HepG2 (cell line): ENCODE data around the gene COL27A1. TPM values are rescaled to one million over a fixed set of nuclear protein-coding genes. Genes with fewer than 3 reads are reported as not detected.

Source experiments
- ATAC-seq: fragments of 200-7000 bp; cut with Tn5 transposase; 3 replicates; pipeline ENCODE4 v1.9.1; 2020; ENCODE audit warnings: mild to moderate bottlenecking, moderate library complexity
- BruUV-seq: library from RNA; stranded (reverse); fragments of 400-500 nt; replicated peaks from 2 replicates; lab custom pipeline; 2021; lab: Mats Ljungman, UMichigan
- CTCF ChIA-PET: fragments of 300-600 bp; formaldehyde crosslinking; extraction: SDS; loops from one replicate; lab custom pipeline; 2021; ENCODE audit warnings: low total read pairs, inconsistent platforms, low intra/inter-chr PET ratio; lab: Yijun Ruan, JAX
- POLR2A ChIA-PET: fragments of 350-600 bp; sonication (Branson Sonifier 250); formaldehyde crosslinking; loops from one replicate; lab custom pipeline; 2020; ENCODE audit warnings: antibody characterized with exemption, inconsistent platforms; lab: Yijun Ruan, JAX
- DNase-seq: peaks from one replicate; pipeline ENCODE4 v3.0.0-alpha.2; 2015; ENCODE audit warnings: low spot score
- FAIRE-seq: peaks from 3 replicates; lab custom pipeline; 2011; peaks lifted over from hg19 to GRCh38; lab: Jason Lieb, UNC
- H2AFZ ChIP-seq: one replicate; pipeline ENCODE4 v1.6.1; 2011; ENCODE audit warnings: low read length, inconsistent platforms
- H3K27ac ChIP-seq: fragments of 300-600 bp; 3 replicates; pipeline ENCODE4 v1.8.0; 2011; ENCODE audit warnings: mixed run types, mild to moderate bottlenecking, mixed read lengths, low read length, inconsistent platforms; ENCODE audit not compliant: insufficient read depth; ENCODE audit errors: extremely low read length
- H3K27me3 ChIP-seq, 2 experiments: fragments of 200-600 bp in 1 of 2; 2 replicates in 1 of 2; 3 replicates in 1 of 2; pipeline versions ENCODE4 v1.6.0 to v1.8.0; 2011; ENCODE audit warnings: low read length in 2 of 2, mild to moderate bottlenecking in 2 of 2, moderate library complexity in 2 of 2, inconsistent platforms in 1 of 2; ENCODE audit not compliant: insufficient read depth in 2 of 2, control insufficient read depth in 1 of 2
- H3K36me3 ChIP-seq, 2 experiments: fragments of 200-600 bp in 1 of 2; replicated peaks in 1 of 2; 2 replicates in 1 of 2; 3 replicates in 1 of 2; pipeline versions ENCODE4 v1.5.1 to v1.8.0; 2011; ENCODE audit warnings: low read length in 2 of 2, inconsistent platforms in 1 of 2; ENCODE audit not compliant: insufficient read depth in 2 of 2, control insufficient read depth in 1 of 2
- H3K4me1 ChIP-seq: 2 replicates; pipeline ENCODE4 v1.5.1; 2012; ENCODE audit warnings: low read length, inconsistent platforms; ENCODE audit not compliant: insufficient read depth
- H3K4me2 ChIP-seq: 2 replicates; pipeline ENCODE4 v1.6.0; 2011; ENCODE audit warnings: low read depth, low read length, inconsistent platforms
- H3K4me3 ChIP-seq, 3 experiments: fragments of 200-600 bp in 1 of 3; sonication (generic), shearing (Covaris generic) in 1 of 3; replicated peaks in 1 of 3; 2 replicates each; pipeline ENCODE4 v1.5.1; 2011 to 2016; ENCODE audit warnings: low read length in 3 of 3, inconsistent platforms in 2 of 3, low read depth in 2 of 3, mild to moderate bottlenecking in 2 of 3, control low read depth in 1 of 3, mixed read lengths in 1 of 3; ENCODE audit not compliant: insufficient read depth in 1 of 3
- H3K79me2 ChIP-seq: one replicate; pipeline ENCODE4 v1.6.1; 2011; ENCODE audit warnings: low read length, inconsistent platforms; ENCODE audit not compliant: insufficient read depth
- H3K9ac ChIP-seq: 2 replicates; pipeline ENCODE4 v1.6.0; 2011; ENCODE audit warnings: mild to moderate bottlenecking, low read depth, low read length, inconsistent platforms; ENCODE audit not compliant: insufficient read depth
- H3K9me3 ChIP-seq: 2 replicates; pipeline ENCODE4 v1.5.1; 2012; ENCODE audit warnings: mild to moderate bottlenecking, low read length
- H4K20me1 ChIP-seq: 2 replicates; pipeline ENCODE4 v1.6.0; 2011; ENCODE audit warnings: inconsistent platforms, mild to moderate bottlenecking, low read length, moderate library complexity; ENCODE audit not compliant: insufficient read depth
- AGO2 ChIP-seq: fragments of 200-400 bp; formaldehyde crosslinking; optimal IDR thresholded peaks from 2 replicates; pipeline ENCODE3; 2017; ENCODE audit warnings: mild to moderate bottlenecking, low read depth, low read length, moderate library complexity
- DNMT3B ChIP-seq: conservative IDR thresholded peaks from 2 replicates; pipeline ENCODE4 v1.6.1; 2016; ENCODE audit warnings: missing biosample characterization, control low read depth
- ISL2 ChIP-seq: sonication (generic); formaldehyde crosslinking; IDR thresholded peaks from 2 replicates; pipeline ENCODE4 v1.5.0; 2020; ENCODE audit warnings: missing genetic modification reagents
- MAFF ChIP-seq: IDR thresholded peaks from 2 replicates; pipeline ENCODE4 v1.6.1; 2011; ENCODE audit warnings: low read depth, low read length, improper control_type of control experiment
- MTF1 ChIP-seq: sonication (generic); formaldehyde crosslinking; IDR thresholded peaks from 2 replicates; pipeline ENCODE4 v1.5.0; 2020; ENCODE audit warnings: missing genetic modification reagents
- PAX8 ChIP-seq: sonication (generic); formaldehyde crosslinking; IDR thresholded peaks from 2 replicates; pipeline ENCODE4 v1.8.0; 2022; ENCODE audit warnings: mild to moderate bottlenecking, missing genetic modification reagents, borderline replicate concordance
- PLRG1 ChIP-seq: fragments of 450-650 bp; conservative IDR thresholded peaks from 2 replicates; pipeline ENCODE4 v1.6.1; 2016
- POLR2A ChIP-seq, 2 experiments: IDR thresholded peaks; 2 replicates each; pipeline ENCODE4 v1.6.1; 2011; ENCODE audit warnings: low read depth in 2 of 2, low read length in 2 of 2, mild to moderate bottlenecking in 1 of 2, moderate library complexity in 1 of 2; ENCODE audit not compliant: insufficient read depth in 1 of 2
- POLR2AphosphoS5 ChIP-seq: IDR thresholded peaks from 2 replicates; pipeline ENCODE4 v1.6.1; 2012; ENCODE audit warnings: low read depth, low read length
- RBM22 ChIP-seq: fragments of 200-400 bp; formaldehyde crosslinking; optimal IDR thresholded peaks from 2 replicates; pipeline ENCODE3; 2017; ENCODE audit warnings: mild to moderate bottlenecking, low read length, moderate library complexity
- ZBTB1 ChIP-seq: sonication (generic); formaldehyde crosslinking; IDR thresholded peaks from 2 replicates; pipeline ENCODE4 v1.4.0; 2020; ENCODE audit warnings: missing genetic modification reagents, borderline replicate concordance
- ZFP36L2 ChIP-seq: sonication (generic); formaldehyde crosslinking; IDR thresholded peaks from 2 replicates; pipeline ENCODE4 v1.4.0; 2020; ENCODE audit warnings: missing genetic modification reagents
- ZNF773 ChIP-seq: sonication (generic); formaldehyde crosslinking; IDR thresholded peaks from 2 replicates; pipeline ENCODE4 v1.4.0; 2020; ENCODE audit warnings: missing genetic modification reagents, borderline replicate concordance
- ZNF777 ChIP-seq: sonication (generic); formaldehyde crosslinking; IDR thresholded peaks from 2 replicates; pipeline ENCODE4 v1.4.0; 2020; ENCODE audit warnings: missing genetic modification reagents
- WGBS: methylation state at CpG from one replicate; pipeline ENCODE4 v1.1.6; 2017; ENCODE audit warnings: low lambda C conversion rate; 5-methylcytosine and 5-hydroxymethylcytosine counted together
- in situ Hi-C: cut with HindIII; loops from 2 replicates; pipeline ENCODE4 v1.10.0; 2017; ENCODE audit warnings: low pct_unique_long_range_greater_than_20kb; ENCODE audit not compliant: extremely low pct_ligation_motif_present
- intact Hi-C: fragments of 100-400 bp; cut with micrococcal nuclease; formaldehyde crosslinking; loops from one replicate; pipeline ENCODE4 v1.10.0; 2022; ENCODE audit not compliant: unreplicated experiment
- polyA plus RNA-seq, 8 experiments: library from polyadenylated mRNA; depleted of rRNA in 3 of 8; stranded (reverse) in 7 of 8; unstranded in 1 of 8; fragments of >200 nt; fragmentation: Illumina TruSeq in 4 of 8; extraction: Trizol in 4 of 8; gene quantifications; 2 replicates each; pipeline versions ENCODE4 v1.2.1 to v1.2.3, GENCODE V29; 2011 to 2016; ENCODE audit warnings: low read depth in 4 of 8, missing spikeins in 1 of 8, mixed read lengths in 1 of 8; ENCODE audit not compliant: insufficient read depth in 1 of 8
- total RNA-seq, 5 experiments: library from RNA; depleted of rRNA; stranded (reverse); fragments of >200 nt; fragmentation: Illumina TruSeq; extraction: Trizol; gene quantifications; 2 replicates each; pipeline ENCODE4 v1.2.3, GENCODE V29; 2016; ENCODE audit warnings: low read depth in 1 of 5
- TF ChIP-seq, protein P1 (sequence below): sonication (generic); formaldehyde crosslinking; IDR thresholded peaks from 2 replicates; pipeline ENCODE4 v1.4.0; 2020; ENCODE audit warnings: missing genetic modification reagents

Gene COL27A1
- total and polyA plus RNA-seq, 2 of the 13 experiments (the other 11 are each of a cell fraction or from before 2014, with no cell fraction given), result 71.3 to 89.1 TPM

GRCh38 chr9:114243240-114243639, 87.9 kb downstream of the COL27A1 start (continued):
- TF ChIP-seq POLR2AphosphoS5, result peak; percentile 5; the same call in 1 of the 2 replicates
- no peak for TF ChIP-seq DNMT3B (CRISPR knock-in tag)
- no peak for TF ChIP-seq ZFP36L2
- TF ChIP-seq ISL2 (CRISPR knock-in tag), result no peak
- TF ChIP-seq PAX8 (CRISPR knock-in tag), result no peak

DNA sequence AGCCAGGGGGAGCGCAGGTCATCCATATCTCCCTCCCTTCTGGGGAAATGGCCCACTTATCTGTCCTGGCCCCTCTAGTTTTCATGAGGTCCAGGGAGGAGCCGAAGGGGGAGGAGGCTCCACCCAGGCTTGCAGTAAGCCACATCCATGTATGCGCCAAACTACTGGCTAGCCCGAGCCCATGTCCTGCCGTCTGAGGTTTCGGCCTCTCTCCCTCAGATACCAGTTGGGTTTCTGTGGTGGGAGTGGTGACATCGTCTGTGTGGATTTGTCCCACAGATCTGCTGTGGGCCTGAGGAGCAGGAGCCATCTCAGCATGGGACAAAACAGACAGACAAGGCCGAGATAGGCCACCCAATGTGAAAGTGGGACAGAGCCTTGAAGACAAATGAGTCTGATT, 89.2 kb downstream of the COL27A1 start:
- DNase-seq (no peak), ATAC-seq (no peak), FAIRE-seq (no peak)
- H3K27me3 ChIP-seq, result no peaks in the 10 kb centered on the region
- no peaks in the 10 kb centered on the region for H3K79me2 ChIP-seq
- POLR2A ChIA-PET, result no interaction called here
- 96% methylated on average over 3 of the region's 8 CpGs for WGBS
- H2AFZ ChIP-seq, result no peak overlapping the region
- TF ChIP-seq MAFF (no peak), POLR2A (IDR thresholded peaks at IDR 0.05; ENCODE audit: insufficient read depth in 1 of 2, low read depth in 2 of 2, low read length in 2 of 2) (0 out of 4 replicates have a peak, but pooled peaks of 1 of the 2 experiments have one; percentile 20), PLRG1 (no peak), ZBTB1 (CRISPR knock-in tag) (no peak), MTF1 (CRISPR knock-in tag) (no peak), ZNF773 (CRISPR knock-in tag) (no peak), ZNF777 (CRISPR knock-in tag) (no peak), RBM22 (peak; percentile 94), AGO2 (peak; percentile 51)
- TF ChIP-seq, protein P1, sequence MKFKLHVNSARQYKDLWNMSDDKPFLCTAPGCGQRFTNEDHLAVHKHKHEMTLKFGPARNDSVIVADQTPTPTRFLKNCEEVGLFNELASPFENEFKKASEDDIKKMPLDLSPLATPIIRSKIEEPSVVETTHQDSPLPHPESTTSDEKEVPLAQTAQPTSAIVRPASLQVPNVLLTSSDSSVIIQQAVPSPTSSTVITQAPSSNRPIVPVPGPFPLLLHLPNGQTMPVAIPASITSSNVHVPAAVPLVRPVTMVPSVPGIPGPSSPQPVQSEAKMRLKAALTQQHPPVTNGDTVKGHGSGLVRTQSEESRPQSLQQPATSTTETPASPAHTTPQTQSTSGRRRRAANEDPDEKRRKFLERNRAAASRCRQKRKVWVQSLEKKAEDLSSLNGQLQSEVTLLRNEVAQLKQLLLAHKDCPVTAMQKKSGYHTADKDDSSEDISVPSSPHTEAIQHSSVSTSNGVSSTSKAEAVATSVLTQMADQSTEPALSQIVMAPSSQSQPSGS (CRISPR knock-in tag), result no peak
- H4K20me1 ChIP-seq, result no peaks in the 10 kb centered on the region
- CTCF ChIA-PET, result no interaction called here
- H3K4me1 ChIP-seq, result peaks cover 15% of the 10 kb centered on the region
- in situ Hi-C loops (no loop called here), intact Hi-C loops (no loop called here)
- no peak overlapping the region for H3K9ac ChIP-seq
- no peak overlapping the region for H3K4me2 ChIP-seq
- H3K27ac ChIP-seq, result no peak overlapping the region
- no TSS peak for BruUV-seq
- no peaks in the 10 kb centered on the region for H3K9me3 ChIP-seq
- peaks cover 35 to 85% of the 10 kb centered on the region in 2 experiments for H3K36me3 ChIP-seq
- no peak overlapping the region for H3K4me3 ChIP-seq
